ENCODE measurements around the gene KRT85.

Gene KRT85

GRCh38 chr12:52402873-52403540 is 35.7 kb upstream of the KRT85 start:
- peaks cover 45% of the 10 kb centered on the region for H3K27me3 Mint-ChIP-seq
- no peaks in the 10 kb centered on the region for H3K9me3 Mint-ChIP-seq
- no peaks in the 10 kb centered on the region for H3K36me3 Mint-ChIP-seq (ENCODE audit: insufficient read depth)

DNA sequence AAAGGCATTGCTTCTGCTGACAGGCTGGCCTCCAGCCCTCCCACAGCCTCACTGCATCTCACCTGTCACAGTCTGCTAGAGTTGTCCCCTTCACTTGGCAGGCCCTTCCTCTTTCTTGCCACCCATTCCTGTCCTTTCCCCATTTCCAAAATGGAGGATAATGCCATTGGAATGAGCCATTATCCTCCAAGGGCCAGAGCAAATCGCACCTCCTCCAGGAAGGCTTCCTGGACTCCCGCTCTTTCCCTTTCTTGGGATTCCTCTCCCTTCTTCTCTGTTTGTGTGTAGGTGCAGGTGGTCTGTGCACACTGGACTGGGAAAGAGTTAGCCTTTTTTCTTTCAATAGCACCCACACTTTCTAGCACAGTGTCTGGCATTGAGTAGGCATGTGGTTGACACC is 35.1 kb upstream of the KRT85 start:
- DNase-seq (ENCODE audit: low spot score in 2 of 2) (no peak), ATAC-seq (replicated peaks; ENCODE audit: extremely low read depth, poor library complexity, severe bottlenecking) (no peak)
- Mint-ChIP-seq H3K27me3 (peaks cover 41% of the 10 kb centered on the region), H3K4me1 (no peaks in the 10 kb centered on the region), H3K9me3 (no peaks in the 10 kb centered on the region), H3K36me3 (ENCODE audit: insufficient read depth) (no peaks in the 10 kb centered on the region), H3K4me3 (no peak overlapping the region), H3K27ac (ENCODE audit: low read depth) (no peak overlapping the region)

More at GRCh38 chr12:52402873-52403540, 35.7 kb upstream of the KRT85 start:
- Mint-ChIP-seq H3K4me3 (no peak overlapping the region), H3K4me1 (no peaks in the 10 kb centered on the region), H3K27ac (ENCODE audit: low read depth) (no peak overlapping the region)
- DNase-seq (ENCODE audit: low spot score in 2 of 2) = no peak
- ATAC-seq (replicated peaks; ENCODE audit: extremely low read depth, poor library complexity, severe bottlenecking) = no peak

DNA sequence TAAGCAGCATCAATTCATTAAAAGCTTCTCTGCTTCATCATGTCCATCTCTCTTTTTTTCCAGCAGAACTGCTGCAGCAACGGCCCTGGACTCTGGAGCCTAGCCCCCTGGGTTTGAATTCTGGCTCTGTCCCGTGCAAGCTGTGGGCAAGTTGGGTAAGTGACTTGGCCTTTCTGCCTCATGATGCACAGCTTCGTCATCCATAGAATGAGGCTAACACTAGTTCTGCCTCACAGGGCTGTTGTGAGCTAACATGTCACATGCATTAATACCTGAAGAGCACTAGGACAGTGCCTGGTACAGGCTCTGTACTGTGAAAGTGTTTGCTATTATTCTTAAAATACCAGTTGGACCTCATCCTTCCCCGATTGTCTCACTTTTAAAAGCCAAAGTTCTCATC is 34.6 kb upstream of the KRT85 start:
- Mint-ChIP-seq H3K27me3 (peaks cover 43% of the 10 kb centered on the region), H3K36me3 (ENCODE audit: insufficient read depth) (no peaks in the 10 kb centered on the region), H3K9me3 (no peaks in the 10 kb centered on the region), H3K4me3 (no peak overlapping the region), H3K4me1 (no peaks in the 10 kb centered on the region), H3K27ac (ENCODE audit: low read depth) (no peak overlapping the region)
- no peak for DNase-seq (ENCODE audit: low spot score in 2 of 2)
- ATAC-seq (replicated peaks; ENCODE audit: extremely low read depth, poor library complexity, severe bottlenecking) = no peak

DNA sequence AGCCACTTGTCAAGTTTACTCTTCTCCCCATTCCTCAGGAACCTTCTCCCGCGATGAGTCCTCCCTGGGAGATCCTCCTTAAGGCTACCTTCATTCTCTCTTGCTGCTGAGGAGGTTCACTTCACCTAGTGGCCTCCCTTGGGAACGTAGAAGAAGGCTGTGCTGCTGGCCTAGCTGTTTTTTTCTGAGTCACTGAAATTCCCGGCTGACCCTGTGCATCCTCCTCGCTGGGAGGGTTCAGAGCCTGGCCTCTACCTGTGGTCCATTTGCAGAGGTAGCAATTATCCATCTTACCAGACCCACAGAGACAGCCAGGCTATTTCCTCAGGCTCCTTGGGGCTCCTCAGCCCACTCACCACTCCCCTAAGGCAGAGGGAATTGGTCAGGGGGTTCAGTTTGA is 34.2 kb upstream of the KRT85 start:
- Mint-ChIP-seq H3K36me3 (ENCODE audit: insufficient read depth) (no peaks in the 10 kb centered on the region), H3K4me1 (no peaks in the 10 kb centered on the region), H3K4me3 (no peak overlapping the region), H3K9me3 (no peaks in the 10 kb centered on the region), H3K27ac (ENCODE audit: low read depth) (no peak overlapping the region), H3K27me3 (peaks cover 47% of the 10 kb centered on the region)
- DNase-seq (ENCODE audit: low spot score in 2 of 2) (no peak), ATAC-seq (replicated peaks; ENCODE audit: extremely low read depth, poor library complexity, severe bottlenecking) (no peak)

GRCh38 chr12:52400906-52401305 is 33.6 kb upstream of the KRT85 start:
- no peak overlapping the region for H3K4me3 Mint-ChIP-seq
- no peak for ATAC-seq (replicated peaks; ENCODE audit: extremely low read depth, poor library complexity, severe bottlenecking)
- peaks cover 52% of the 10 kb centered on the region for H3K27me3 Mint-ChIP-seq

GRCh38 chr12:52399756-52400155 is 32.5 kb upstream of the KRT85 start:
- no peak overlapping the region for H3K4me3 Mint-ChIP-seq
- H3K27ac Mint-ChIP-seq (ENCODE audit: low read depth) = no peak overlapping the region
- peaks cover 64% of the 10 kb centered on the region for H3K27me3 Mint-ChIP-seq
- no peaks in the 10 kb centered on the region for H3K4me1 Mint-ChIP-seq
- DNase-seq (ENCODE audit: low spot score in 2 of 2) (no peak), ATAC-seq (replicated peaks; ENCODE audit: extremely low read depth, poor library complexity, severe bottlenecking) (no peak)
- no peaks in the 10 kb centered on the region for H3K36me3 Mint-ChIP-seq (ENCODE audit: insufficient read depth)
- H3K9me3 Mint-ChIP-seq = no peaks in the 10 kb centered on the region

More at GRCh38 chr12:52400906-52401305, 33.6 kb upstream of the KRT85 start:
- Mint-ChIP-seq H3K36me3 (ENCODE audit: insufficient read depth) (no peaks in the 10 kb centered on the region), H3K4me1 (no peaks in the 10 kb centered on the region), H3K27ac (ENCODE audit: low read depth) (no peak overlapping the region), H3K9me3 (no peaks in the 10 kb centered on the region)
- DNase-seq (ENCODE audit: low spot score in 2 of 2) = no peak

DNA sequence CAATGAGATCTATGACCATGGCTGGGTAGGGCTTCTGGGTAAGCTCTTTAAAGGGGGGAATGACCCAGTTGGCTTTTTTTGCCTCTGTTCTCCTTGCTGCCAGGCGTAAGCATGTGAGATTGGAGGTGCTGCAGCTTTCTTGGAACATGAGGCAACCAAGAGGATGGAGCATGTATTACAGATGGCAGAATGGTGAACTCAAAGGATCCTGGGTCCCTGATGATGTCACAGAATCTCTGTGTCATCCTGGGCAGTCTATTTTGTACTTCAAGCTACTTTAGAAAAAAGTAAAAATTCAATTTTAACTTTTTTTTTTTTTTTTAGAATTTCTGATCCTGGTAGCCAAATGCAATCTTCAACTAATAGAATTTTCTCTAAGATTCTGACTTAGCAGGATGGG is 30.9 kb upstream of the KRT85 start:
- no peak overlapping the region for H3K4me3 Mint-ChIP-seq
- H3K27ac Mint-ChIP-seq (ENCODE audit: low read depth) = no peak overlapping the region
- no peaks in the 10 kb centered on the region for H3K9me3 Mint-ChIP-seq
- DNase-seq (ENCODE audit: low spot score in 2 of 2) (no peak), ATAC-seq (replicated peaks; ENCODE audit: extremely low read depth, poor library complexity, severe bottlenecking) (no peak)
- H3K4me1 Mint-ChIP-seq = no peaks in the 10 kb centered on the region
- H3K27me3 Mint-ChIP-seq = peaks cover 72% of the 10 kb centered on the region
- H3K36me3 Mint-ChIP-seq (ENCODE audit: insufficient read depth) = no peaks in the 10 kb centered on the region

DNA sequence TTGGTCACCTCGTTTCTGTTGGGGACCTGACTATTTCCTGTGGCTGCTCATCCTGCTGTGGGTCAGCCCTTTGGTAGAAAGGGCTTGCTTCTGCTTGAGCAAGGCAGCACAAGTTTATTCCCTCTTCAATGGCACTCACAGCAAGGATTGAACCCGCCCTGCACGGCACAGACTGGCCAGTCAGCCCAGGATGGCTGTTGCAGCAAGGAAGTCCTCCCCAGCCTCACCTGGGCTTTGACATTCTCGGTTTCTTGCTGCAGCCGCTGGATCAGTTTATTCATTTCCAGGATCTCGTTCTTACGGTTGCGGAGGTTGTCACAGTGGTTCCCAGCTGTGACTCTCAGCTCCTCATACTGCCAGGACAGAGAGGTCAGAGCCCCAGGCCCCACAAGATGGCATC is 29.4 kb upstream of the KRT85 start:
- H3K27me3 Mint-ChIP-seq = peaks cover 59% of the 10 kb centered on the region
- no peaks in the 10 kb centered on the region for H3K9me3 Mint-ChIP-seq
- DNase-seq (ENCODE audit: low spot score in 2 of 2) (no peak), ATAC-seq (replicated peaks; ENCODE audit: extremely low read depth, poor library complexity, severe bottlenecking) (no peak)
- H3K4me3 Mint-ChIP-seq = no peak overlapping the region
- H3K27ac Mint-ChIP-seq (ENCODE audit: low read depth) = no peak overlapping the region
- no peaks in the 10 kb centered on the region for H3K4me1 Mint-ChIP-seq
- H3K36me3 Mint-ChIP-seq (ENCODE audit: insufficient read depth) = no peaks in the 10 kb centered on the region

- Mint-ChIP-seq H3K9me3 (no peaks in the 10 kb centered on the region), H3K36me3 (ENCODE audit: insufficient read depth) (no peaks in the 10 kb centered on the region), H3K4me1 (no peaks in the 10 kb centered on the region), H3K27me3 (peaks cover 56% of the 10 kb centered on the region), H3K27ac (ENCODE audit: low read depth) (no peak overlapping the region), H3K4me3 (no peak overlapping the region)
- ATAC-seq (replicated peaks; ENCODE audit: extremely low read depth, poor library complexity, severe bottlenecking) = no peak
- DNase-seq (ENCODE audit: low spot score in 2 of 2) = no peak
Measured at GRCh38 chr12:52395761-52396434, 28.6 kb upstream of the KRT85 start.

- no peaks in the 10 kb centered on the region for H3K9me3 Mint-ChIP-seq
- H3K4me3 Mint-ChIP-seq = no peak overlapping the region
- H3K27ac Mint-ChIP-seq (ENCODE audit: low read depth) = no peak overlapping the region
- DNase-seq (ENCODE audit: low spot score in 2 of 2) = no peak
- H3K4me1 Mint-ChIP-seq = no peaks in the 10 kb centered on the region
- H3K36me3 Mint-ChIP-seq (ENCODE audit: insufficient read depth) = no peaks in the 10 kb centered on the region
- no peak for ATAC-seq (replicated peaks; ENCODE audit: extremely low read depth, poor library complexity, severe bottlenecking)
- peaks cover 46% of the 10 kb centered on the region for H3K27me3 Mint-ChIP-seq
Measured at GRCh38 chr12:52394836-52395405, 27.6 kb upstream of the KRT85 start.

GRCh38 chr12:52392465-52393007 is 25.3 kb upstream of the KRT85 start:
- Mint-ChIP-seq H3K27me3 (peaks cover 36% of the 10 kb centered on the region), H3K4me3 (no peak overlapping the region), H3K4me1 (no peaks in the 10 kb centered on the region), H3K36me3 (ENCODE audit: insufficient read depth) (no peaks in the 10 kb centered on the region), H3K27ac (ENCODE audit: low read depth) (no peak overlapping the region), H3K9me3 (no peaks in the 10 kb centered on the region)
- ATAC-seq (replicated peaks; ENCODE audit: extremely low read depth, poor library complexity, severe bottlenecking) (no peak), DNase-seq (ENCODE audit: low spot score in 2 of 2) (no peak)

- no peak overlapping the region for H3K4me3 Mint-ChIP-seq
- H3K27ac Mint-ChIP-seq (ENCODE audit: low read depth) = no peak overlapping the region
- no peaks in the 10 kb centered on the region for H3K4me1 Mint-ChIP-seq
- peaks cover 26% of the 10 kb centered on the region for H3K27me3 Mint-ChIP-seq
- H3K9me3 Mint-ChIP-seq = no peaks in the 10 kb centered on the region
- no peak for ATAC-seq (replicated peaks; ENCODE audit: extremely low read depth, poor library complexity, severe bottlenecking)
- no peaks in the 10 kb centered on the region for H3K36me3 Mint-ChIP-seq (ENCODE audit: insufficient read depth)
- DNase-seq (ENCODE audit: low spot score in 2 of 2) = no peak
Measured at GRCh38 chr12:52391618-52392002, 24.3 kb upstream of the KRT85 start.
